Stomach (tissue), 9 donors: ENCODE measurements around the gene L3MBTL4. TPM values are rescaled to one million over a fixed set of nuclear protein-coding genes. Genes with fewer than 3 reads are reported as not detected.

Experiments used
- DNase-seq, 2 donors: peaks; one replicate each; pipeline versions ENCODE4 v3.0.0 to v3.0.0-alpha.2; 2013 to 2019
- H3K27ac ChIP-seq, 5 donors: fragments of 200-600 bp in 4 of 5; sonication (generic) in 4 of 5; one replicate each; pipeline ENCODE4 v1.5.1; 2013 to 2019; ENCODE audit warnings: mild to moderate bottlenecking in 1 of 5, moderate library complexity in 1 of 5
- H3K27me3 ChIP-seq, 3 donors: fragments of 200-600 bp; sonication (generic); one replicate each; pipeline ENCODE4 v1.5.1; 2017 to 2019; ENCODE audit warnings: mixed run types in 1 of 3
- H3K36me3 ChIP-seq, 4 donors: fragments of 200-600 bp; sonication (generic); 1 replicate in 3 of 4; 2 replicates in 1 of 4; pipeline ENCODE4 v1.5.1; 2016 to 2019
- H3K4me1 ChIP-seq, 4 donors: fragments of 200-600 bp; sonication (generic); one replicate each; pipeline ENCODE4 v1.5.1; 2016 to 2019
- H3K4me3 ChIP-seq, 4 donors: fragments of 200-600 bp; sonication (generic) in 3 of 4; one replicate each; pipeline ENCODE4 v1.5.1; 2016 to 2019; ENCODE audit warnings: mild to moderate bottlenecking in 1 of 4
- H3K9me3 ChIP-seq, 4 donors: fragments of 200-600 bp; sonication (generic); one replicate each; pipeline ENCODE4 v1.5.1; 2016 to 2019
- CTCF ChIP-seq, 7 experiments: fragments of 450-650 bp in 4 of 7; fragments of 200-600 bp in 3 of 7; sonication (generic) in 3 of 7; IDR thresholded peaks; one replicate each; pipeline ENCODE4 v1.5.1; 2016 to 2019; ENCODE audit warnings: antibody characterized with exemption in 7 of 7, control low read depth in 2 of 7, mild to moderate bottlenecking in 1 of 7
- EP300 ChIP-seq: sonication (generic); formaldehyde crosslinking; IDR thresholded peaks from one replicate; pipeline ENCODE4 v1.6.1; 2017; ENCODE audit warnings: antibody characterized with exemption
- POLR2A ChIP-seq, 4 donors: fragments of 450-650 bp; IDR thresholded peaks; one replicate each; pipeline ENCODE4 v1.6.1; 2016; ENCODE audit warnings: antibody characterized with exemption in 4 of 4, control low read depth in 2 of 4, mild to moderate bottlenecking in 1 of 4, moderate library complexity in 1 of 4
- POLR2AphosphoS5 ChIP-seq, 3 donors: sonication (generic); formaldehyde crosslinking; IDR thresholded peaks; one replicate each; pipeline ENCODE4 v1.6.1; 2016; ENCODE audit warnings: antibody characterized with exemption in 3 of 3
- WGBS, 5 donors: extraction: QIAGEN DNeasy Blood & Tissue Kit in 3 of 5; methylation state at CpG; one replicate each; pipeline versions ENCODE4 v1.1.5 to v1.1.7; 2013 to 2018; 5-methylcytosine and 5-hydroxymethylcytosine counted together
- intact Hi-C: fragments of 100-400 bp; cut with DNase I; formaldehyde crosslinking; loops from one replicate; pipeline ENCODE4 v1.15.1; 2023; ENCODE audit warnings: low total_unique reads
- polyA plus RNA-seq, 3 donors: library from polyadenylated mRNA; stranded (reverse); fragments of 200-250 nt; gene quantifications; one replicate each; pipeline ENCODE4 v1.2.3, GENCODE V29; 2013
- total RNA-seq, 5 donors: library from RNA; depleted of rRNA; stranded (reverse); fragments of >200 nt; gene quantifications; one replicate each; pipeline versions ENCODE4 v1.1.0 to v1.2.3, GENCODE V29; 2014 to 2016
- donor health status: healthy with polysubstance abuse.
- donor health status: Bipolar disorder and iron deficiency.
- donor health status: healthy.

The L3MBTL4 gene
- total and polyA plus RNA-seq, 8 donors = 1.9 to 23.3 (median 7.6) TPM

DNA sequence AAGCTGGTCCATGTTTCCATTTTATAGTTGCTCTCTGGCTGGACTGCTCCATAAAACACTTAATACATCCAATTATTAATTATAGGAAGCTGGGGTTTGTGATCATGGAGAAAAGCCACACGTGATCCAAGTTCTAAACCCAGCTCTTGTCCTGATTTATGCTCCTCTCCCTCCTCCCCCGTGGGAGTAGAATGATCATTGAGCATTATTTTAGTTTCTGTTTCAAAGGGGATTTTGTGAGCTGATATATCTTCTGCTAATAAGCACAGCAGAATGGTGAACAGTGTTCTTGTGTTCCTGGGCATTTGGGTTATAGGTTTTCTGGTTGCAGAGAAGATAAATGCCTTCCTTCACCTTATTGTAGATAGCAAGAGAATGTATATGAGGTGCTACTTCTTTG, 383.7 kb downstream of the L3MBTL4 start:
- DNase-seq = peak in 1 of 2 donors; percentile 18
- no peaks in the 10 kb centered on the region for H3K4me1 ChIP-seq
- H3K4me3 ChIP-seq = no peak overlapping the region
- H3K27me3 ChIP-seq = no peaks in the 10 kb centered on the region
- 59 to 82% (median 74%) methylated on average over 2 of the region's 2 CpGs for WGBS, 5 donors
- TF ChIP-seq POLR2A (IDR thresholded peaks at IDR 0.05) (no peak), CTCF (IDR thresholded peaks at IDR 0.05) (no peak), POLR2AphosphoS5 (IDR thresholded peaks at IDR 0.05) (no peak), EP300 (no peak)
- H3K36me3 ChIP-seq = no peaks in the 10 kb centered on the region
- intact Hi-C loops = no loop called here
- no peak overlapping the region for H3K27ac ChIP-seq
- peaks cover 0 to 9% (median 2%) of the 10 kb centered on the region in 4 donors for H3K9me3 ChIP-seq

GRCh38 chr18:6024745-6025248, 389.9 kb downstream of the L3MBTL4 start:
- TF ChIP-seq POLR2A (IDR thresholded peaks at IDR 0.05) = no peak
- no peak for TF ChIP-seq CTCF (IDR thresholded peaks at IDR 0.05)
- no peak for TF ChIP-seq POLR2AphosphoS5 (IDR thresholded peaks at IDR 0.05)
- TF ChIP-seq EP300 = no peak
- no peak for DNase-seq
- Histone ChIP-seq H3K27ac (no peak overlapping the region), H3K9me3 (peaks cover 0 to 5% (median 0%) of the 10 kb centered on the region in 4 donors), H3K36me3 (no peaks in the 10 kb centered on the region), H3K4me3 (no peak overlapping the region), H3K27me3 (no peaks in the 10 kb centered on the region), H3K4me1 (no peaks in the 10 kb centered on the region)
- 70 to 86% (median 83%) methylated on average over 2 of the region's 2 CpGs for WGBS, 5 donors
- intact Hi-C loops = no loop called here

DNA sequence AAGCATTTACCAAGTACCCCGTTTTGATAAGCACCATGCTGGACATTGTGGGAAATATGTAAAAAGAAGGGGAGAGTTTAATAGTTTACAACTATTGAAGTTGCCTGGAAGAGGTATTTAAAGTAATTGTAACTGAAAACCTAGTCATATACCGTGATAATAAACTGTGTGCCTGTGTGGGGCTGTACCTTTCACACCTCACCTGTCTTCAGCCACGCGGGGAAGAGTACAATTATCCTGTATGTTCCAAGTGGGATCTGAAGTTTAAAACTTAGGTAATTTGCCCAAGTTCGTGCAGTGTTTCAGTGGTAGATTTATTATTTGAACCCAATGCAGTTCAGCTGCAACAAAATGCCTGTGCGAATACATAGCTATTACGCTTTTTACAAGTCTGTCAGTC, 391.2 kb downstream of the L3MBTL4 start:
- Histone ChIP-seq H3K9me3 (peaks cover 0 to 5% (median 0%) of the 10 kb centered on the region in 4 donors), H3K4me3 (no peak overlapping the region), H3K27me3 (no peaks in the 10 kb centered on the region), H3K4me1 (no peaks in the 10 kb centered on the region), H3K36me3 (no peaks in the 10 kb centered on the region), H3K27ac (no peak overlapping the region)
- WGBS, 5 donors = 82 to 88% (median 87%) methylated on average over 7 of the region's 7 CpGs
- TF ChIP-seq EP300 (no peak), POLR2AphosphoS5 (IDR thresholded peaks at IDR 0.05) (no peak), POLR2A (IDR thresholded peaks at IDR 0.05) (no peak), CTCF (IDR thresholded peaks at IDR 0.05) (no peak)
- intact Hi-C loops = no loop called here
- DNase-seq = no peak

DNA sequence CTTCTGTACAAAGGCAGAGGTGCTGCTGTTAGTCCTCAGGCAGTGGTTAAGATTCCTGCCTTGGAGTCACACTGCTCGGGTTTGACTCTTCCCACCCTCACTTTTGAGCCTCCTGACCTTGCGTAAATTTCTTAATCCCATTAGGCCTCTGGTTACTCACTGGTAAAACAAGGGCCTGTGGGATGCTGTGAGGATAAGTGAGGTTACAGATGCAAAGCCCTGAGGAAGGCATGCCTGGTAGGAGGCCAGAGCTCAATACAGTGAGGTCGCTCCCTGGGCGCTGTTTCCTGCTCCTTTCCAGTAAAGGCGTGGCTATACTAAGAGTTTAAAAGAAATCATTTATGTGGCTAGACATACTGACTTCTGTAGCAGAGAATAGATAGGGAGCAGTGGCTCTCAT, 391.9 kb downstream of the L3MBTL4 start:
- WGBS, 5 donors = 66 to 80% (median 75%) methylated on average over 5 of the region's 5 CpGs
- TF ChIP-seq EP300 = no peak
- no peak for TF ChIP-seq CTCF (IDR thresholded peaks at IDR 0.05)
- no peak for TF ChIP-seq POLR2A (IDR thresholded peaks at IDR 0.05)
- no peak for TF ChIP-seq POLR2AphosphoS5 (IDR thresholded peaks at IDR 0.05)
- no peaks in the 10 kb centered on the region for H3K9me3 ChIP-seq
- no peaks in the 10 kb centered on the region for H3K4me1 ChIP-seq
- DNase-seq = no peak
- H3K27ac ChIP-seq = no peak overlapping the region
- H3K36me3 ChIP-seq = no peaks in the 10 kb centered on the region
- no peaks in the 10 kb centered on the region for H3K27me3 ChIP-seq
- intact Hi-C loops = no loop called here
- H3K4me3 ChIP-seq = no peak overlapping the region
